HG03139 (cell line): ENCODE data around the gene PCNA.

Source experiments
- ATAC-seq: cut with Tn5 transposase; IDR thresholded peaks from one replicate; pipeline ENCODE4 v1.9.1; 2021; ENCODE audit not compliant: unreplicated experiment

The PCNA gene

DNA sequence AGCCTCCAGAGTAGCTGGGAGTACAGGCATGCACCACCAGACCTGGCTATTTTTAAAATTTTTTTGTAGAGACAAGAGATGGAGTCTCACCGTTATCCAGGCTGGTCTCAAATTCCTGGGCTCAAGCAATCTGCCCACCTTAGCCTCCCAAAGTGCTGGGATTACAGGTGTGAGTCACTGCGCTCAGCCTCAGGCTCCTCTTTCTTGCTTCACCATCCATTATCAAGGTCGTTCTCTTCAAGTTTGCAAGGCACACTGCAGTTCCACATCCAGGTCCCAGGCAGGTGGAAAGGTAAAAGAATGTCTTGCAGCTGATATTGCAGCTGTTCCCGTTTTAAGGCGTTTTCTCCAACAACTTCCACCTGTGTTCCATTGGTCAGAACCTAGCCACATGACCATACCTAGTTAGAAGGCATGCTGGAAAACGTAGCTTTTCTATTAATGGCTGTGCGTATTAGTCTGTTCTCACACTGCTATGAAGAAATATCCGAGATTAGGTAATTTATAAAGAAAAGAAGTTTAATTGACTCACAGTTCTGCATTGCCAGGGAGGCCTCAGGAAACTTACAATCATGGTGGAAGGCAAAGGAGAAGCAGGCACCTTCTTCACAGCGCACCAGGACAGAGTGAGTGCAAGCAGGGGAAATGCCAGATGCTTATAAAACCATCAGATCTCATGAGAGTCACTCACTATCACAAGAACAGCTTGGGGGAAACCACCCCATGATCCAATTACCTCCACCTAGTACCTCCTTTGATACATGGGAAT, 51.7 kb downstream of the PCNA start:
- ATAC-seq, result no peak

GRCh38 chr20:5065879-5066383, 53.8 kb downstream of the PCNA start:
- ATAC-seq, result no peak

GRCh38 chr20:5065166-5065878, 54.4 kb downstream of the PCNA start:
- no peak for ATAC-seq
